Urinary bladder (tissue), 2 donors: ENCODE results near the gene ROBO4. TPM values are rescaled to one million over a fixed set of nuclear protein-coding genes. Genes with fewer than 3 reads are reported as not detected.

Source experiments
- polyA plus RNA-seq: library from polyadenylated mRNA; stranded (reverse); fragments of 200-250 nt; gene quantifications from one replicate; pipeline ENCODE4 v1.2.3, GENCODE V29; 2013
- total RNA-seq: library from RNA; depleted of rRNA; stranded (reverse); fragments of >200 nt; gene quantifications from one replicate; pipeline ENCODE4 v1.2.3, GENCODE V29; 2014
- donor health status: healthy.

ROBO4 gene
- total and polyA plus RNA-seq, 2 donors: 13.5 to 19.7 TPM

Other genes with a start within 250 kb of the ROBO4 start
- gene SIAE, start 224.1 kb downstream of the ROBO4 start, total RNA-seq: 7.8 TPM
- 11.6 TPM for gene SIAE, start 224.1 kb downstream of the ROBO4 start, polyA plus RNA-seq
- 5.7 TPM for gene SPA17, start 224.0 kb downstream of the ROBO4 start, total RNA-seq
- gene SPA17, start 224.0 kb downstream of the ROBO4 start, polyA plus RNA-seq: 4.4 TPM
- gene NRGN, start 157.9 kb downstream of the ROBO4 start, total RNA-seq: 0.37 TPM
- gene NRGN, start 157.9 kb downstream of the ROBO4 start, polyA plus RNA-seq: 5.1 TPM
- gene VSIG2, start 145.6 kb downstream of the ROBO4 start, total RNA-seq: 27.5 TPM
- 36.4 TPM for gene VSIG2, start 145.6 kb downstream of the ROBO4 start, polyA plus RNA-seq
- 13.3 TPM for gene ESAM, start 135.6 kb downstream of the ROBO4 start, total RNA-seq
- 66.2 TPM for gene ESAM, start 135.6 kb downstream of the ROBO4 start, polyA plus RNA-seq
- 28.8 TPM for gene MSANTD2, start 97.5 kb downstream of the ROBO4 start, total RNA-seq
- gene MSANTD2, start 97.5 kb downstream of the ROBO4 start, polyA plus RNA-seq: 8.7 TPM
- gene ROBO3, start 32.4 kb downstream of the ROBO4 start, total RNA-seq: 18.0 TPM
- gene ROBO3, start 32.4 kb downstream of the ROBO4 start, polyA plus RNA-seq: 18.1 TPM
- not detected for gene HEPN1, start 21.4 kb upstream of the ROBO4 start, total RNA-seq
- not detected for gene HEPN1, start 21.4 kb upstream of the ROBO4 start, polyA plus RNA-seq
- gene HEPACAM, start 38.2 kb upstream of the ROBO4 start, total RNA-seq: not detected
- gene HEPACAM, start 38.2 kb upstream of the ROBO4 start, polyA plus RNA-seq: 0.49 TPM
- 12.1 TPM for gene CCDC15, start 56.3 kb upstream of the ROBO4 start, total RNA-seq
- gene CCDC15, start 56.3 kb upstream of the ROBO4 start, polyA plus RNA-seq: 0.79 TPM
- gene SLC37A2, start 165.4 kb upstream of the ROBO4 start, total RNA-seq: 9.0 TPM
- 7.7 TPM for gene SLC37A2, start 165.4 kb upstream of the ROBO4 start, polyA plus RNA-seq
- 38.5 TPM for gene TMEM218, start 213.8 kb upstream of the ROBO4 start, total RNA-seq
- gene TMEM218, start 213.8 kb upstream of the ROBO4 start, polyA plus RNA-seq: 35.3 TPM